ENCODE measurements around the gene GOLGA5.

Gene GOLGA5

GRCh38 chr14:92886337-92886736 lies 92.2 kb downstream of the GOLGA5 start:
- no peak for DNase-seq (ENCODE audit: low spot score)
- no peak overlapping the region for H3K27ac Mint-ChIP-seq
- peaks cover 8% of the 10 kb centered on the region for H3K27me3 Mint-ChIP-seq (ENCODE audit: low read depth)
- H3K4me1 Mint-ChIP-seq (ENCODE audit: low read depth), result no peaks in the 10 kb centered on the region
- H3K4me3 Mint-ChIP-seq, result no peak overlapping the region
- no peaks in the 10 kb centered on the region for H3K9me3 Mint-ChIP-seq
- no peaks in the 10 kb centered on the region for H3K36me3 Mint-ChIP-seq (ENCODE audit: low read depth)

- Mint-ChIP-seq H3K4me3 (no peak overlapping the region), H3K9me3 (no peaks in the 10 kb centered on the region), H3K4me1 (ENCODE audit: low read depth) (no peaks in the 10 kb centered on the region), H3K27ac (no peak overlapping the region), H3K27me3 (ENCODE audit: low read depth) (peaks cover 3% of the 10 kb centered on the region), H3K36me3 (ENCODE audit: low read depth) (no peaks in the 10 kb centered on the region)
- no peak for DNase-seq (ENCODE audit: low spot score)
Observed at GRCh38 chr14:92887157-92887556, 93.1 kb downstream of the GOLGA5 start.

GRCh38 chr14:92888896-92889295 lies 94.8 kb downstream of the GOLGA5 start:
- Mint-ChIP-seq H3K4me1 (ENCODE audit: low read depth) (no peaks in the 10 kb centered on the region), H3K4me3 (no peak overlapping the region), H3K36me3 (ENCODE audit: low read depth) (no peaks in the 10 kb centered on the region), H3K27me3 (ENCODE audit: low read depth) (peaks cover 3% of the 10 kb centered on the region), H3K9me3 (peaks cover 17% of the 10 kb centered on the region), H3K27ac (no peak overlapping the region)
- DNase-seq (ENCODE audit: low spot score), result no peak

All from T-helper 2 cell treated with Interferon-gamma antibody and Interleukin-4, amounts not matched to agents 5 μg/mL and 100 μg/mL, for 36 hours (primary cell).